ENCODE measurements around the gene MTNR1A.

DNA sequence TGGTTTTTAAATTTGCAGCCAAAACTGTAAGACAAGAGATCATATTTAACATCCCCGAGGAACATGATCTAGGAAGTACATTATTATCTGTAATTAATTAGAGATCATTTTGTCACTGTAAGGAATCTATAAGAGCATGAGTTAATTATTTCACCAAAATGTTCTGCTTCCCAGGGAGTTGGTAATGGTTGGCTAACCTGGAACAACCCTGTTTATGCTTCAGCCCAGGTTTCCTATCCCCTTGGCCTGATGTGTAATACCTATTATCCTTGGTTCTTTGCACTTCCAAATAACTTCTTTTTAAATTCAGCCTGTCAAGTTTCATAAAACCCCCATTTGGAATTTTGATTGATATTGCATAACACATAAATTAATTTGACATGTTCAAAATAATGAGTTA is 6.4 kb upstream of the MTNR1A start:
- TF ChIP-seq, protein P1, sequence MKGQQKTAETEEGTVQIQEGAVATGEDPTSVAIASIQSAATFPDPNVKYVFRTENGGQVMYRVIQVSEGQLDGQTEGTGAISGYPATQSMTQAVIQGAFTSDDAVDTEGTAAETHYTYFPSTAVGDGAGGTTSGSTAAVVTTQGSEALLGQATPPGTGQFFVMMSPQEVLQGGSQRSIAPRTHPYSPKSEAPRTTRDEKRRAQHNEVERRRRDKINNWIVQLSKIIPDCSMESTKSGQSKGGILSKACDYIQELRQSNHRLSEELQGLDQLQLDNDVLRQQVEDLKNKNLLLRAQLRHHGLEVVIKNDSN (IDR thresholded peaks at IDR 0.05), result no peak
- no peak for TF ChIP-seq EGR1 (IDR thresholded peaks at IDR 0.05)
- no peak for TF ChIP-seq TAF1 (IDR thresholded peaks at IDR 0.05; ENCODE audit: low read depth)
- TF ChIP-seq, protein P2, sequence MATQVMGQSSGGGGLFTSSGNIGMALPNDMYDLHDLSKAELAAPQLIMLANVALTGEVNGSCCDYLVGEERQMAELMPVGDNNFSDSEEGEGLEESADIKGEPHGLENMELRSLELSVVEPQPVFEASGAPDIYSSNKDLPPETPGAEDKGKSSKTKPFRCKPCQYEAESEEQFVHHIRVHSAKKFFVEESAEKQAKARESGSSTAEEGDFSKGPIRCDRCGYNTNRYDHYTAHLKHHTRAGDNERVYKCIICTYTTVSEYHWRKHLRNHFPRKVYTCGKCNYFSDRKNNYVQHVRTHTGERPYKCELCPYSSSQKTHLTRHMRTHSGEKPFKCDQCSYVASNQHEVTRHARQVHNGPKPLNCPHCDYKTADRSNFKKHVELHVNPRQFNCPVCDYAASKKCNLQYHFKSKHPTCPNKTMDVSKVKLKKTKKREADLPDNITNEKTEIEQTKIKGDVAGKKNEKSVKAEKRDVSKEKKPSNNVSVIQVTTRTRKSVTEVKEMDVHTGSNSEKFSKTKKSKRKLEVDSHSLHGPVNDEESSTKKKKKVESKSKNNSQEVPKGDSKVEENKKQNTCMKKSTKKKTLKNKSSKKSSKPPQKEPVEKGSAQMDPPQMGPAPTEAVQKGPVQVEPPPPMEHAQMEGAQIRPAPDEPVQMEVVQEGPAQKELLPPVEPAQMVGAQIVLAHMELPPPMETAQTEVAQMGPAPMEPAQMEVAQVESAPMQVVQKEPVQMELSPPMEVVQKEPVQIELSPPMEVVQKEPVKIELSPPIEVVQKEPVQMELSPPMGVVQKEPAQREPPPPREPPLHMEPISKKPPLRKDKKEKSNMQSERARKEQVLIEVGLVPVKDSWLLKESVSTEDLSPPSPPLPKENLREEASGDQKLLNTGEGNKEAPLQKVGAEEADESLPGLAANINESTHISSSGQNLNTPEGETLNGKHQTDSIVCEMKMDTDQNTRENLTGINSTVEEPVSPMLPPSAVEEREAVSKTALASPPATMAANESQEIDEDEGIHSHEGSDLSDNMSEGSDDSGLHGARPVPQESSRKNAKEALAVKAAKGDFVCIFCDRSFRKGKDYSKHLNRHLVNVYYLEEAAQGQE (IDR thresholded peaks at IDR 0.05; ENCODE audit: low read depth), result no peak
- no peak for TF ChIP-seq ZBTB7A (IDR thresholded peaks at IDR 0.05; ENCODE audit: low read depth)
- no peak for TF ChIP-seq CREB1 (IDR thresholded peaks at IDR 0.05; ENCODE audit: low read depth)
- TF ChIP-seq, protein P3, sequence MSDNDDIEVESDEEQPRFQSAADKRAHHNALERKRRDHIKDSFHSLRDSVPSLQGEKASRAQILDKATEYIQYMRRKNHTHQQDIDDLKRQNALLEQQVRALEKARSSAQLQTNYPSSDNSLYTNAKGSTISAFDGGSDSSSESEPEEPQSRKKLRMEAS (IDR thresholded peaks at IDR 0.05), result no peak
- no peak for TF ChIP-seq FOXM1 (IDR thresholded peaks at IDR 0.05; ENCODE audit: borderline replicate concordance, low read depth)
- no peak for TF ChIP-seq RAD21 (IDR thresholded peaks at IDR 0.05; ENCODE audit: low read depth)
- TF ChIP-seq EP300 (IDR thresholded peaks at IDR 0.05; ENCODE audit: borderline replicate concordance), result no peak
